Endothelial cell of umbilical vein (primary cell): Measurements from ENCODE around the gene ADAP1.
"Not testable (repeated sequence)": the region's sequence is repeated elsewhere in the genome, so short reads cannot be mapped to it uniquely, and the experiment has no call there.

Experiments used
- CTCF ChIP-seq, 2 donors: IDR thresholded peaks; 1 replicate in 1 of 2; 2 replicates in 1 of 2; pipeline ENCODE4 v1.5.1; 2011; ENCODE audit warnings: low read length in 2 of 2, mild to moderate bottlenecking in 2 of 2, moderate library complexity in 2 of 2, control low read depth in 1 of 2, inconsistent platforms in 1 of 2, low read depth in 1 of 2; ENCODE audit not compliant: insufficient read depth in 1 of 2; ENCODE audit errors: extremely low read depth in 1 of 2
- EZH2 ChIP-seq: IDR thresholded peaks from 2 replicates; pipeline ENCODE4 v1.6.1; 2012; ENCODE audit warnings: borderline replicate concordance, low read depth, mild to moderate bottlenecking, moderate library complexity, low read length, inconsistent platforms; ENCODE audit not compliant: severe bottlenecking

- not testable (repeated sequence) for TF ChIP-seq EZH2; CTCF (IDR thresholded peaks at IDR 0.05; ENCODE audit: extremely low read depth in 1 of 2, insufficient read depth in 1 of 2, low read depth in 1 of 2, low read length in 2 of 2)
Measured at GRCh38 chr7:943793-944192, 10.7 kb downstream of the ADAP1 start.
